Adrenal gland (tissue), 5 donors: ENCODE data around the gene EEF1AKMT3.

Source experiments
- POLR2A ChIP-seq, 2 donors: fragments of 450-650 bp; IDR thresholded peaks; one replicate each; pipeline ENCODE4 v1.6.1; 2017; ENCODE audit warnings: antibody characterized with exemption in 2 of 2, mild to moderate bottlenecking in 2 of 2, moderate library complexity in 1 of 2
- TF ChIP-seq, protein P1 (sequence below), 6 experiments: fragments of 450-650 bp in 4 of 6; fragments of 200-600 bp in 2 of 6; sonication (generic) in 1 of 6; IDR thresholded peaks; 1 replicate in 5 of 6; 2 replicates in 1 of 6; pipeline versions ENCODE4 v1.5.1 to v1.8.0; 2016 to 2021; ENCODE audit warnings: antibody characterized with exemption in 6 of 6, mild to moderate bottlenecking in 2 of 6, moderate library complexity in 1 of 6
- donor health status: DM: no; HTN: no; CAD: no.

DNA sequence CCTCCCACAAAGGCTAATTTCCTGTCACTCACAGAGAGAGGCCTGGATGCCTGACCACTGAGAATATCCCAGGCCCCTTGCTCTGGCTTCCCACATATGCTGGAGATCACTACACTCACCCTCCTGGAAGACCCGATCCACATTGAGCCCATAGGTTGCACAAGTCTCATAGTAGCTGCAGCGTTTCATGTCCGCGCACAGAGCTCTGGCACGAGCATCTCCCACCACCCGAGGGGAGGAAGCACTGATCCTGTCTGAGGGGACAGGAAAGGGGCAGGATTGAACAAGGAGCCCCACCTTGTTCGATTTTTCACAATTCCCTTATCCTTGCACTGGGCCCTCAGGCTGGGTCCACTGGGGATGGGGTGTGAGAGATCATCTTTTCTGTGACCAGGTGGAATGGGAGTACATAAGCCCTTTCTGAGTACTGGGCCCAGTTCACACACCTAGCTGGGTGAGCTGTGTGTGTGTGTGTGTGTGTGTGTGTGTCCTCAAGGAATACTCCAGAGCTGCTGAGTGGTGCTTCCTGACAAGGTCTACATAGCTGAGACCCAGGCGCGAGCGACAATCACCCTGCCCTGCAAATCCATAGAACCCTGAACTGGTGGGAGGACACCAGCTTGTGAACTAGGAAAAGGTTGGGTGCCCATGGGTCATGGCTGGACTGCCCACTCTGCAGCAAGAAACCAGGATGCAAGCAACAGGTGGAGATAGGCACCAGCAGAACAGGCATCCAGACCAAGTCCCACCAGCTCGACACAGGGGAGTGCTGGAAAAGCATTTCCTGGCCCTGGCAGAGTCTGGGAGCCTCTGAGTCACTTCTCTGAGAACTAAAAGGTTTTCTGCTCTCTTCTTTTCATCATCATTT lies 39.5 kb upstream of the EEF1AKMT3 start:
- TF ChIP-seq, protein P1, sequence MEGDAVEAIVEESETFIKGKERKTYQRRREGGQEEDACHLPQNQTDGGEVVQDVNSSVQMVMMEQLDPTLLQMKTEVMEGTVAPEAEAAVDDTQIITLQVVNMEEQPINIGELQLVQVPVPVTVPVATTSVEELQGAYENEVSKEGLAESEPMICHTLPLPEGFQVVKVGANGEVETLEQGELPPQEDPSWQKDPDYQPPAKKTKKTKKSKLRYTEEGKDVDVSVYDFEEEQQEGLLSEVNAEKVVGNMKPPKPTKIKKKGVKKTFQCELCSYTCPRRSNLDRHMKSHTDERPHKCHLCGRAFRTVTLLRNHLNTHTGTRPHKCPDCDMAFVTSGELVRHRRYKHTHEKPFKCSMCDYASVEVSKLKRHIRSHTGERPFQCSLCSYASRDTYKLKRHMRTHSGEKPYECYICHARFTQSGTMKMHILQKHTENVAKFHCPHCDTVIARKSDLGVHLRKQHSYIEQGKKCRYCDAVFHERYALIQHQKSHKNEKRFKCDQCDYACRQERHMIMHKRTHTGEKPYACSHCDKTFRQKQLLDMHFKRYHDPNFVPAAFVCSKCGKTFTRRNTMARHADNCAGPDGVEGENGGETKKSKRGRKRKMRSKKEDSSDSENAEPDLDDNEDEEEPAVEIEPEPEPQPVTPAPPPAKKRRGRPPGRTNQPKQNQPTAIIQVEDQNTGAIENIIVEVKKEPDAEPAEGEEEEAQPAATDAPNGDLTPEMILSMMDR (IDR thresholded peaks at IDR 0.05), result no peak
- TF ChIP-seq POLR2A (IDR thresholded peaks at IDR 0.05), result no peak
